ENCODE results near the gene UFC1.

Gene UFC1

GRCh38 chr1:161133220-161133740 is 20.5 kb upstream of the UFC1 start:
- no peak for DNase-seq (ENCODE audit: low spot score)

- DNase-seq (ENCODE audit: low spot score), result no peak
Observed at GRCh38 chr1:161137881-161138280, 15.9 kb upstream of the UFC1 start.

GRCh38 chr1:161138431-161138830 is 15.3 kb upstream of the UFC1 start:
- DNase-seq (ENCODE audit: low spot score), result no peak

- peak; percentile 44 for DNase-seq (ENCODE audit: low spot score)
Observed at GRCh38 chr1:161139766-161140165, 14.0 kb upstream of the UFC1 start.

- no peak for DNase-seq (ENCODE audit: low spot score)
Observed at GRCh38 chr1:161140755-161141400, 12.9 kb upstream of the UFC1 start.

- DNase-seq (ENCODE audit: low spot score), result no peak
Observed at GRCh38 chr1:161145832-161146231, 7.9 kb upstream of the UFC1 start.

- DNase-seq (ENCODE audit: low spot score), result no peak
Observed at GRCh38 chr1:161153176-161153575, 602 bp upstream of the UFC1 start.

- no peak for DNase-seq (ENCODE audit: low spot score)
Observed at GRCh38 chr1:161157867-161158266, 4.1 kb downstream of the UFC1 start.

GRCh38 chr1:161158316-161159010 is 4.7 kb downstream of the UFC1 start:
- DNase-seq (ENCODE audit: low spot score), result no peak

- DNase-seq (ENCODE audit: low spot score), result peak; percentile 98
Observed at GRCh38 chr1:161159087-161159912, 5.5 kb downstream of the UFC1 start, which contains the start of gene USP21. TSS of gene USP21 (plus strand) at chr1:161159500. CDS start at chr1:161160641, 1,141 bp downstream.

GRCh38 chr1:161159913-161160243 is 6.1 kb downstream of the UFC1 start:
- no peak for DNase-seq (ENCODE audit: low spot score)

- DNase-seq (ENCODE audit: low spot score), result no peak
Observed at GRCh38 chr1:161160671-161161145, 6.9 kb downstream of the UFC1 start.

GRCh38 chr1:161161652-161162051 is 7.9 kb downstream of the UFC1 start:
- no peak for DNase-seq (ENCODE audit: low spot score)

GRCh38 chr1:161162052-161162451 is 8.3 kb downstream of the UFC1 start:
- no peak for DNase-seq (ENCODE audit: low spot score)

- no peak for DNase-seq (ENCODE audit: low spot score)
Observed at GRCh38 chr1:161162806-161163205, 9.0 kb downstream of the UFC1 start.

GRCh38 chr1:161163793-161164192 is 10.0 kb downstream of the UFC1 start:
- no peak for DNase-seq (ENCODE audit: low spot score)

GRCh38 chr1:161164901-161165610 is 11.3 kb downstream of the UFC1 start:
- DNase-seq (ENCODE audit: low spot score), result no peak

GRCh38 chr1:161165742-161166668 is 12.2 kb downstream of the UFC1 start, which contains the start of gene PPOX:
TSS of gene PPOX (plus strand) at chr1:161166426. CDS start at chr1:161166848, 422 bp downstream.
- DNase-seq (ENCODE audit: low spot score), result peak; percentile 97

GRCh38 chr1:161166669-161167548 is 13.1 kb downstream of the UFC1 start:
- no peak for DNase-seq (ENCODE audit: low spot score)

- DNase-seq (ENCODE audit: low spot score), result no peak
Observed at GRCh38 chr1:161168906-161169305, 15.1 kb downstream of the UFC1 start.

Measured in hepatic stellate cell (primary cell).